Heart left ventricle (tissue), 16 donors: ENCODE measurements around the gene PIGW. TPM values are rescaled to one million over a fixed set of nuclear protein-coding genes. Genes with fewer than 3 reads are reported as not detected.

Experiments
- ATAC-seq, 4 donors: fragments of 200-7000 bp; cut with Tn5 transposase; one replicate each; pipeline ENCODE4 v1.9.1; 2020 to 2022; ENCODE audit warnings: moderate library complexity in 4 of 4, mild to moderate bottlenecking in 3 of 4, moderate number of reproducible peaks in 1 of 4
- DNase-seq, 5 donors: peaks; one replicate each; pipeline ENCODE4 v3.0.0-alpha.2; 2020
- H3K27ac ChIP-seq, 12 donors: fragments of 200-600 bp; sonication (generic) in 4 of 12; one replicate each; pipeline versions ENCODE4 v1.5.0 to v1.8.0; 2016 to 2022; ENCODE audit warnings: mild to moderate bottlenecking in 2 of 12
- H3K27me3 ChIP-seq, 9 donors: fragments of 200-600 bp; sonication (generic) in 2 of 9; one replicate each; pipeline versions ENCODE4 v1.5.1 to v1.8.0; 2016 to 2022; ENCODE audit warnings: mild to moderate bottlenecking in 3 of 9
- H3K36me3 ChIP-seq, 9 donors: fragments of 200-600 bp; sonication (generic) in 2 of 9; one replicate each; pipeline versions ENCODE4 v1.5.0 to v1.8.0; 2018 to 2022; ENCODE audit warnings: mild to moderate bottlenecking in 2 of 9
- H3K4me1 ChIP-seq, 12 donors: fragments of 200-600 bp; sonication (generic) in 4 of 12; one replicate each; pipeline versions ENCODE4 v1.5.0 to v1.8.0; 2016 to 2022; ENCODE audit warnings: mild to moderate bottlenecking in 3 of 12
- H3K4me3 ChIP-seq, 12 donors: fragments of 200-600 bp; sonication (generic) in 4 of 12; one replicate each; pipeline versions ENCODE4 v1.5.0 to v1.8.0; 2017 to 2022; ENCODE audit warnings: mild to moderate bottlenecking in 9 of 12, moderate library complexity in 4 of 12
- H3K9me3 ChIP-seq, 12 donors: fragments of 200-600 bp; sonication (generic) in 4 of 12; one replicate each; pipeline versions ENCODE4 v1.5.0 to v1.8.0; 2016 to 2022; ENCODE audit warnings: mild to moderate bottlenecking in 1 of 12
- POLR2A ChIP-seq, 2 donors: fragments of 450-650 bp; IDR thresholded peaks; one replicate each; pipeline ENCODE4 v1.6.1; 2017; ENCODE audit warnings: antibody characterized with exemption in 2 of 2, mild to moderate bottlenecking in 2 of 2, moderate library complexity in 2 of 2
- WGBS, 4 donors: extraction: QIAGEN DNeasy Blood & Tissue Kit in 2 of 4; methylation state at CpG; one replicate each; pipeline versions ENCODE4 v1.1.5 to v1.1.7; 2013 to 2018; 5-methylcytosine and 5-hydroxymethylcytosine counted together
- intact Hi-C, 10 donors: fragments of 100-400 bp; cut with DNase I; formaldehyde crosslinking; loops; one replicate each; pipeline versions ENCODE4 v1.11.1 to v1.14.2; 2022
- polyA plus RNA-seq, 2 donors: library from polyadenylated mRNA; stranded (reverse); fragments of 200-250 nt; gene quantifications; one replicate each; pipeline ENCODE4 v1.2.3, GENCODE V29; 2013
- total RNA-seq, 9 donors: library from RNA; depleted of rRNA in 2 of 9; stranded (reverse); fragments of >200 nt in 2 of 9; fragmentation: NEBNext Ultra II Directional in 3 of 9; extraction: Animal tissue kit (Norgen Biotek cat#: 25700) in 3 of 9; gene quantifications; one replicate each; pipeline versions ENCODE4 v1.1.0 to v1.2.4, GENCODE V29; 2016 to 2023
- TF ChIP-seq, protein P1 (sequence below), 12 donors: fragments of 200-600 bp; sonication (generic) in 4 of 12; IDR thresholded peaks; one replicate each; pipeline versions ENCODE4 v1.5.0 to v1.8.0; 2018 to 2022; ENCODE audit warnings: antibody characterized with exemption in 12 of 12, mild to moderate bottlenecking in 5 of 12
- donor health status: ischemic (EF 13 %, LVEDD 7.1; RV severe dilation, severe dysfunction).
- donor health status: healthy with polysubstance abuse.
- donor health status: DM: no; HTN: yes; CAD: no.
- donor health status: DM: no; HTN: no; CAD: no.
- donor health status: ischemic (EF 25% LVEDD 6.9; RV normal size, moderate dysfunction).
- donor health status: ischemic (EF 25% LVEDD 5.7; RV mildly dilated, moderate dysfunction).
- donor health status: healthy.
- donor health status: DM: yes; HTN: yes; CAD: no.
- donor health status: ischemic (EF 35%, LVEDD 5.7; RV mildly dilated, moderate dysfunction).
- donor health status: nonischemic (EF 11% LVEDD 7.7; RV severe dilation, severe dysfunction).
- donor health status: DM: yes; HTN: yes; CAD: no.
- donor health status: PGD.
- donor health status: ischemic (EF 29% LVEDD 5.4; RV normal size, mild dysfunction).
- donor health status: nonischemic (EF 23%, LVEDD 6.1; RV moderate dilation, normal function).

Gene PIGW
- total and polyA plus RNA-seq, 11 donors, result 2.1 to 8.9 (median 5.7) TPM

DNA sequence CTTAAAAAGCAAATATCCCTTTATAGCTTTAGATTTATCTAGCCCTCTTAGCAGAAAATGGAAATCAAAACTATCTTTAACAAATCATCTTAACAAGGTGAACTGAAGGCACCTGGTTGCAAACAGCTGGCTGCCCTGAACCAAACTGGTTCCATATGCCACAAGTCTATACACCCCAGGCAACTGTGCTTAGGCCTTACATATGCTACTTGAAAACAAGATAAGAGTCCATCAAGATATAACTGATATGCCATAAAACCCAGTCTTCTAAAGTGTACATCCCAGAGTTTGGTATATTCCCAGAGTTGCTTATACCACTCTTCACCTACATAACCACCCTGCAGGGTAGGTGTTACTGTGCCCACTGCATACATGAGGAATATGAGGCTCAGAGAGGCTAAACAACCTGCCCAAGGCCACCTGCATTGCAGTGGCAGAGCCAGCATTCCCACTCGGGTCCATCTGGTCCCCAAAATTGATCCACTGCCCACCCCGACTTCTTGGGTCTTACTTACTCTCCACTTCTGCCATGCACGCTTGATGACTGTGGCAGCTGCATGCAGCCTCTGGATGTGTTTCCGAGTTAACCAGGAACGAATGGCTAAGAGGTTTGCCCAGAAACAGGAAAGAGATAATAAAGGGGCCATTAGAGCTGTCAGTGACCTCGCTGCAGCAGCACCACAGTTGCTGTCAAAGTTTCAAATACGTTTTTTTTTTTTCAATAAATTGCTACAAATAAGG lies 36.1 kb upstream of the PIGW start:
- intact Hi-C loops, result loop anchor here in 1 of 10 donors (5.0 kb wide), 1 partner anchor 39 kb away; no protein-coding TSS in a partner anchor
- Histone ChIP-seq H3K27me3 (no peaks in the 10 kb centered on the region), H3K4me1 (peaks cover 0 to 19% (median 2%) of the 10 kb centered on the region in 12 donors), H3K9me3 (no peaks in the 10 kb centered on the region), H3K27ac (no peak overlapping the region), H3K4me3 (no peak overlapping the region), H3K36me3 (peaks cover 0 to 94% (median 60%) of the 10 kb centered on the region in 9 donors)
- 52 to 60% (median 56%) methylated on average over 7 of the region's 7 CpGs for WGBS, 4 donors
- ATAC-seq (no peak), DNase-seq (no peak)
- no peak for TF ChIP-seq POLR2A (IDR thresholded peaks at IDR 0.05)
- TF ChIP-seq, protein P1, sequence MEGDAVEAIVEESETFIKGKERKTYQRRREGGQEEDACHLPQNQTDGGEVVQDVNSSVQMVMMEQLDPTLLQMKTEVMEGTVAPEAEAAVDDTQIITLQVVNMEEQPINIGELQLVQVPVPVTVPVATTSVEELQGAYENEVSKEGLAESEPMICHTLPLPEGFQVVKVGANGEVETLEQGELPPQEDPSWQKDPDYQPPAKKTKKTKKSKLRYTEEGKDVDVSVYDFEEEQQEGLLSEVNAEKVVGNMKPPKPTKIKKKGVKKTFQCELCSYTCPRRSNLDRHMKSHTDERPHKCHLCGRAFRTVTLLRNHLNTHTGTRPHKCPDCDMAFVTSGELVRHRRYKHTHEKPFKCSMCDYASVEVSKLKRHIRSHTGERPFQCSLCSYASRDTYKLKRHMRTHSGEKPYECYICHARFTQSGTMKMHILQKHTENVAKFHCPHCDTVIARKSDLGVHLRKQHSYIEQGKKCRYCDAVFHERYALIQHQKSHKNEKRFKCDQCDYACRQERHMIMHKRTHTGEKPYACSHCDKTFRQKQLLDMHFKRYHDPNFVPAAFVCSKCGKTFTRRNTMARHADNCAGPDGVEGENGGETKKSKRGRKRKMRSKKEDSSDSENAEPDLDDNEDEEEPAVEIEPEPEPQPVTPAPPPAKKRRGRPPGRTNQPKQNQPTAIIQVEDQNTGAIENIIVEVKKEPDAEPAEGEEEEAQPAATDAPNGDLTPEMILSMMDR (IDR thresholded peaks at IDR 0.05), result no peak

DNA sequence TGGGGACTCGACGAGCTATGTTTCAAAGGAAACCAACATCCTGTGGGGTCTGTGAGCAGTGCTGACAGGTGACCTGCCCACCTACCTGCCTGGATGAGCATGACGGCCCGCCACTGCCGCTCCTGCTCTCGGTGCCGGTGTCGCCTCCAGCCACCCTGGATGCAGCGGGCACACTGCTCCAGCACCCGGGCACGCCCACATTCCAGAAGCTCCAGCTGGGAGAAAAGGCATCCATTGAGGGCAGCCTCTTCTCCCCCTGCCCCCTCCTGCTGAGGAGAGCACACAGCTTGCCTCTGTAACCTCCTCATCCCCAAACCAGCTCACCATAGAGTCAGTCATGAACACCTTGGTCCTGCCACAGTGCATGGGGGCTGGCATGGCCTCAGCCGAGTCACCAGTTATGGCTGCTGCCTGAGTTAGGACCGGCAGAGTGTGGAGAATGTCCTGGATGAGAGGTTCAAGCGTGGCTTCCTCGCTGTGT lies 34.0 kb upstream of the PIGW start:
- Histone ChIP-seq H3K9me3 (no peaks in the 10 kb centered on the region), H3K27ac (no peak overlapping the region), H3K4me3 (no peak overlapping the region), H3K27me3 (no peaks in the 10 kb centered on the region), H3K36me3 (peaks cover 0 to 93% (median 60%) of the 10 kb centered on the region in 9 donors), H3K4me1 (peaks cover 0 to 28% (median 5%) of the 10 kb centered on the region in 12 donors)
- DNase-seq, result no peak
- TF ChIP-seq, protein P1 (IDR thresholded peaks at IDR 0.05), result no peak
- no peak for TF ChIP-seq POLR2A (IDR thresholded peaks at IDR 0.05)
- WGBS, 4 donors, result 73 to 89% (median 81%) methylated on average over 6 to 15 of the region's 15 CpGs
- no peak for ATAC-seq
- intact Hi-C loops, result no loop called here

DNA sequence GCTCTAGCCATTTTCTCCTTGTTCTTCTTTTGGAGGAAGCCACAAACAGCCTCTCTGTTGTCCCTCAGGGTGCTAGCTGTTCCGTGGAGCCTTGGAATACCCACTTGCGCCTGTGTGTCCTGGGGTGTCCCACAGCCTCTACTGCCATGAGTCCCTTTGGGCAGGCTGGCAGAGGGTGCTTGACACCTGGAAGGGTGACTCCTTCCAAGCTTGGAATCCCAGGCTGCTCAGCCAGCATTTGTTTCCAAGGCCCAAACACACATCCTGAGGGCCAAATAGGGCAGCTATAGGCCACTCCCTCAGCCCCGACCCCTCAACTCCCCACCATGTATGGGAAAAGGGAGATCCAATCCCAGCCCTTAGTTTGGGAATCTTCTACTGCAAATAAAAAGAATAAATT lies 33.4 kb upstream of the PIGW start:
- H3K27me3 ChIP-seq, result no peaks in the 10 kb centered on the region
- DNase-seq, result no peak
- H3K27ac ChIP-seq, result no peak overlapping the region
- no peak overlapping the region for H3K4me3 ChIP-seq
- TF ChIP-seq, protein P1 (IDR thresholded peaks at IDR 0.05), result no peak
- H3K4me1 ChIP-seq, result peaks cover 0 to 28% (median 5%) of the 10 kb centered on the region in 12 donors
- no peaks in the 10 kb centered on the region for H3K9me3 ChIP-seq
- 87 to 100% (median 99%) methylated on average over 3 of the region's 3 CpGs for WGBS, 4 donors
- peaks cover 0 to 93% (median 60%) of the 10 kb centered on the region in 9 donors for H3K36me3 ChIP-seq
- intact Hi-C loops, result no loop called here
- no peak for ATAC-seq

DNA sequence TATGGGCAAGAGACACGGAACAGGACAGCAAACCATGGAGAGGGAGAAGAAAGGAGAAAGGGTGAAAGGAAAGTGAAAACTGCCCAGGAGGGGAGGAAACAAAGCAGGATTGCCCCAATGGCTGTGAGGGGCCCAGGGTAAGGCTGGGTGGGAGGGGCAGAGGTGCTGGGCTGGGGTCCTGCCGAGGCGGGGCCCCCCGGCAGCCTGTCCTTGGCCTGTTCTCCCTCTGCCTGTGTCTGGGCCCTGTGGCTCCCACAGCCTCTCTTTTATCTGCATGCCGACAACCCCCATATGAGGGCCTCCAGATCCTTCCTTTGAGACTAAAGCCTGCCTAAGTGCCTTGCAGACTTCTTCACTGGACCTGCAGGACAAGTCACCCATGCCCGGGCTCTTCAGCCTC lies 32.8 kb upstream of the PIGW start:
- 88 to 94% (median 91%) methylated on average over 6 of the region's 6 CpGs for WGBS, 4 donors
- Histone ChIP-seq H3K27ac (no peak overlapping the region), H3K27me3 (no peaks in the 10 kb centered on the region), H3K36me3 (peaks cover 0 to 93% (median 60%) of the 10 kb centered on the region in 9 donors), H3K4me1 (peaks cover 0 to 28% (median 5%) of the 10 kb centered on the region in 12 donors), H3K4me3 (no peak overlapping the region), H3K9me3 (no peaks in the 10 kb centered on the region)
- DNase-seq, result no peak
- intact Hi-C loops, result no loop called here
- no peak for ATAC-seq
- TF ChIP-seq, protein P1 (IDR thresholded peaks at IDR 0.05), result no peak
- no peak for TF ChIP-seq POLR2A (IDR thresholded peaks at IDR 0.05)
